HG03521 (cell line): ENCODE data around the gene COPS9.

Source experiments
- ATAC-seq: cut with Tn5 transposase; IDR thresholded peaks from one replicate; pipeline ENCODE4 v1.9.1; 2021; ENCODE audit warnings: mild to moderate bottlenecking, moderate library complexity; ENCODE audit not compliant: unreplicated experiment

Gene COPS9

GRCh38 chr2:240166761-240167587 lies 30.9 kb upstream of the COPS9 start:
- ATAC-seq = no peak

GRCh38 chr2:240166191-240166590 lies 30.1 kb upstream of the COPS9 start:
- no peak for ATAC-seq

GRCh38 chr2:240165661-240166060 lies 29.6 kb upstream of the COPS9 start:
- ATAC-seq = no peak

- no peak for ATAC-seq
These were observed 28.9 kb upstream of the COPS9 start for GRCh38 chr2:240165034-240165433.

GRCh38 chr2:240164586-240164985 lies 28.5 kb upstream of the COPS9 start:
- ATAC-seq = no peak

GRCh38 chr2:240163844-240164574 lies 27.9 kb upstream of the COPS9 start:
- ATAC-seq = no peak

- ATAC-seq = no peak
These were observed 27.0 kb upstream of the COPS9 start for GRCh38 chr2:240162939-240163714.

GRCh38 chr2:240162531-240162930 lies 26.4 kb upstream of the COPS9 start:
- no peak for ATAC-seq

GRCh38 chr2:240162032-240162431 lies 25.9 kb upstream of the COPS9 start:
- ATAC-seq = no peak

GRCh38 chr2:240161087-240161750 lies 25.1 kb upstream of the COPS9 start:
- no peak for ATAC-seq

- ATAC-seq = no peak
These were observed 24.4 kb upstream of the COPS9 start for GRCh38 chr2:240160291-240161086.

GRCh38 chr2:240159251-240159839 lies 23.2 kb upstream of the COPS9 start:
- ATAC-seq = no peak

- no peak for ATAC-seq
These were observed 21.0 kb upstream of the COPS9 start for GRCh38 chr2:240157147-240157470.

- ATAC-seq = no peak
These were observed 20.5 kb upstream of the COPS9 start for GRCh38 chr2:240156435-240157146.

GRCh38 chr2:240155745-240156390 lies 19.8 kb upstream of the COPS9 start:
- no peak for ATAC-seq

- ATAC-seq = no peak
These were observed 19.1 kb upstream of the COPS9 start for GRCh38 chr2:240155048-240155744.

- ATAC-seq = no peak
These were observed 18.5 kb upstream of the COPS9 start for GRCh38 chr2:240154606-240155005.

- ATAC-seq = no peak
These were observed 17.3 kb upstream of the COPS9 start for GRCh38 chr2:240153418-240153817.
